Measurements from ENCODE around the gene ALPI.
"Not testable (repeated sequence)": the region's sequence is repeated elsewhere in the genome, so short reads cannot be mapped to it uniquely, and the experiment has no call there.

Gene ALPI

GRCh38 chr2:232455426-232456255 lies at the start of gene ALPI:
Gene ALPI (plus strand): TSS chr2:232456153. CDS start chr2:232456200, 47 bp downstream.
- DNase-seq = no peak

GRCh38 chr2:232406556-232407310 lies 49.2 kb upstream of the ALPI start, which contains the start of gene ALPG:
Gene ALPG (plus strand): TSS chr2:232406844. CDS start chr2:232406895, 51 bp downstream.
- no peak for DNase-seq

- not testable (repeated sequence) for DNase-seq
Observed at GRCh38 chr2:232407428-232408150, 48.4 kb upstream of the ALPI start.

GRCh38 chr2:232408269-232408668 lies 47.7 kb upstream of the ALPI start:
- not testable (repeated sequence) for DNase-seq

- DNase-seq = not testable (repeated sequence)
Observed at GRCh38 chr2:232409617-232410016, 46.3 kb upstream of the ALPI start.

DNA sequence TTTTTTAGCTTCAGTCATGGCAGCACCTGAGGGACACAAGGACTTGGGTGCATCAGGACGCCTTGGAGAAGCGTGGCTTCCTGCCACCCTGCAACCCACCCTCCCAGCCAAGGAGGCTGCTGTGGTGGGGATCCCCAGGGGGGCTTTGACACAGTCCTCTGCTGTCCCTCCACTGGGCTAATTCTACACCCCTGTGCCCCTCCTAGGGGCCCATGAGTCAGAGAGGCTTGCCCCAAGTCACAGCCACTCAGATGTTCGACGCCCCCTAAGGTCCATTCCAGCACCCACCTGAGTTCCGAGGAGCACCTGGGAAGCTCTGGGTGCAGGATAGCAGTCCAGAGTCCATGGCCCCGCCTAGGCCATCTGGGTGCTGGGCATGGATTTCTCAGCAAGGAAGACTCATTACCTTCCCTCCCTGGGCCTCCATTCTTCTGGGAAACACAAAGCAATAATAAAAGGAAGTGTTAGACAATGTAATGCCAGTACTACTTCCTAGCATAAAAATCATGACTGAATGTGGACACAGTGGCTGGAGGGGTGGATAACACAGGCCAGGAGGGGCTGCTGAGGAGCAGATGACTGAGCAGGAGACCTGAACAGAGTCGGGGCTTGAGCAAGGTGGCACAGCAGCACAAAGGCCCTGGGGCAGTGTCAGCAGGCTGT lies 45.6 kb upstream of the ALPI start:
- no peak for DNase-seq

DNA sequence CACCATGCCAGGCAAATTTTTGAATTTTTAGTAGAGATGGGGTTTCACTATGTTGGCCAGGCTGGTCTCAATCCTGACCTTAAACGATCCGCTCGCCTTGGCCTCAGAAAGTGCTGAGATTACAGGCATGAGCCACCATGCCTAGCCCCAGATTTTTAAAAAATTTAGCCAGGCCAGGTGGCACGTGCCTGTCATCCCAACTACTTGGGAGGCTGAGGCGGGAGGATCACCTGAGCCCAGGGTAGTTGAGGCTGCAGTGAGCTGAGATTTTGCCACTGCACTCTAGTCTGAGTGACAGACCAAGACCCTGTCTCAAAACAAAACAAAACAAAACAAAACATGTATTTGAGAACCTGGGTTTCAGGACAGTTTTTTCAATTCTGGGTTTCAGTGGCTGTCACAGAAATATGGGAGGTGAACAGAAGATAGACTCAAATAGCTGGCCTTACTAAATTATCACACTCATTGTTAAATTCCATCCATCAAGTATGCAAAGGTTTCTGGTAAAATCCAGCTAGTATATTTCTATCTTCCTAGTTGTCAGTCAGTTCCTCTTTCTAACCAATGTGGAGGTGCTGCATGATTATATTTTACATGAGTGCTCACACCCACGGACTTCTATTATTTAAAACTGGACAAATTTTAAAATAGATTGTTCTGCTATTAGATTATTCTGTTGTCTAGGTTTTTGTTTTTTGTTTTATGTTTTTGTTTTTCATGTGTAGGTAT lies 43.9 kb upstream of the ALPI start:
- DNase-seq = no peak

GRCh38 chr2:232412986-232413385 lies 43.0 kb upstream of the ALPI start:
- DNase-seq = no peak

DNA sequence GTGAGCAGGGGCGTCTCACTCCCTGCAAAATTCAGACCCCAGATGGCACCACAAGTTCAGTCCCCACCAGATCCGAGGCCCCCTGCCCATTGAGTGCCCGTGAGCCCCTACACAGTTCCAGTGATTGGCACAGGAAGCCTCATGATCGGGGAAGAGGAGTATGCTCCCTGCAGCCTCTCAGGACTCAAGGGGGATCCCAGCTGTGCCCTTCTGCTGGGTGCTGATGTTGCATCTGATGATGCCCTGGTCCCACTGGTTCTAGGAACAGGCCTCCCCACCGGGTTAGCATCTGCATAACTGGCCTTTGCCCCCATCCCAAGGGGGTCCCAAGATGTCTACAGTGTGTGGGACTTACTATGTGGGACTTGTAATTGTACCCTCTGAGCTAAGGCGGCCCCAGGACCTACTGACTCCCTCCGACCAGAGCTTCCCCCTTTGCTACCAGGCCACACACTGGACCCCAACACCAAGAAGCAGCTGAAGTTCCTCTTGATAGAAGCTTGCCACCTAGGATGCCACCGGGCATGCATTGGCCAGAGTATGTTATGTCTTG lies 40.7 kb upstream of the ALPI start:
- no peak for DNase-seq

- no peak for DNase-seq
Observed at GRCh38 chr2:232415736-232416520, 40.0 kb upstream of the ALPI start.

DNA sequence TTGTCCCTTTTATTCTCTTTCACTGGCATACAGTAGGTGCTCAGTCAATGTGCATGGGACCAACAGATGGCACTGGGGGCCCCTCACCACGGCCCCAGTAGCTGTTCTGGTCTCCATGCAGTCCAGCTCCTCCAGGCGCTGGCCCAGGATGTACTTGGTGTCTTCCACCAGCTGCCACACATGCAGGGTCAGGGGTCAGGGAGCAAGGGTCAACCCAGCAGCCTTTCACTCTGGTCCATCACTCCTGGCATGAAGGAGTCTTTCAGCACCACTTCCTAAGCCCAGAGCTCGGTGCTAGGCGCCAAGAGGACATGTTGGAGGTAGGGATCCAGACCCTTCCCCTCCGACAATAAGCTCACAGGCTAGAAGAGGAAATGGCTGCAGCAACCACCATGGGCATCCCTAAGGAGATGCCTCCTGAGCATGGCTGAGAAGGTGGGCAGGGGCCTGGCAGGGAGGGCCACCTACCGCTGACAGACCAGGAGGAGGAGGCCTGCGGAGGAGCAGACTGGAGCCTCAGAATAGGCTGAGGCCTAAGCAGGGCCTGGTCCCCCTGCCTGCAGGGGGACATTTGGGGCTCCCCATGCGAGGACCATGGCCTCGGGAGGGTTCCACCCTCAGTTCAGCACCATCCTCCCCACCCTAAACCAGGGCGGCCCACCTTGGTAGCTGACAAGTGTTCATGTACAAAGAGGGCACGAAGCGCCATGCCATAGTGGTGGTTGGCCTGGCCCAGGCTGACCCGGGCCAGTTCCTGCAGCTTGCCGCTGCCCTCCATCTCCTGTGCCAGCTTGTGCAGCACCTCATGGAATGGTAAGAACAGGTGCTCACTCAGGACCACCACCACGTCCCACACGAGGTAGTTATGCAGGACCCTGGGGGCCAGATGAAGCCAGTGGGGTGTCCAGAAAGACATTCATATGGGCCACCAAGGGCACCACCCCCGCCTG lies 39.2 kb upstream of the ALPI start:
- DNase-seq = no peak

DNA sequence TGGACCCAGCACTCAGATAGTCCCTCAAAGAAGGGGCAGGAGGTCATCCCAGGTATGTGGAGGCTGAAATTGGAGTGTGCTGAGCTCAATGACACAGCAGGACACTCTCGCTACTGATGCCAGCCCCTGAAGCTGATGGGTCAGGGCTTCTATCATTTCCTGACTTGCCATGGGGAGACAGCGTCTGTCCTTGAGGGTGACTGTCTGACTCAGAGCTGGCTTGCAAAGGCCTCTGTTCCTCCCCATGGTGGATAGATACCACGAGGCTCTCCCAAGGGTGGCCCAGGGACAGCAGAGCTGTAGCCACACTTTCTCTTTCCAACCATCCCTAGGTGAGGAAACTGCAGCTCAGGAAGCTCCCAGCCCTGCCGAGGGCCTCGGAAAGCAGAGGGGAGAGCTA lies 38.5 kb upstream of the ALPI start:
- no peak for DNase-seq

- no peak for DNase-seq
Observed at GRCh38 chr2:232418056-232418455, 37.9 kb upstream of the ALPI start.

DNA sequence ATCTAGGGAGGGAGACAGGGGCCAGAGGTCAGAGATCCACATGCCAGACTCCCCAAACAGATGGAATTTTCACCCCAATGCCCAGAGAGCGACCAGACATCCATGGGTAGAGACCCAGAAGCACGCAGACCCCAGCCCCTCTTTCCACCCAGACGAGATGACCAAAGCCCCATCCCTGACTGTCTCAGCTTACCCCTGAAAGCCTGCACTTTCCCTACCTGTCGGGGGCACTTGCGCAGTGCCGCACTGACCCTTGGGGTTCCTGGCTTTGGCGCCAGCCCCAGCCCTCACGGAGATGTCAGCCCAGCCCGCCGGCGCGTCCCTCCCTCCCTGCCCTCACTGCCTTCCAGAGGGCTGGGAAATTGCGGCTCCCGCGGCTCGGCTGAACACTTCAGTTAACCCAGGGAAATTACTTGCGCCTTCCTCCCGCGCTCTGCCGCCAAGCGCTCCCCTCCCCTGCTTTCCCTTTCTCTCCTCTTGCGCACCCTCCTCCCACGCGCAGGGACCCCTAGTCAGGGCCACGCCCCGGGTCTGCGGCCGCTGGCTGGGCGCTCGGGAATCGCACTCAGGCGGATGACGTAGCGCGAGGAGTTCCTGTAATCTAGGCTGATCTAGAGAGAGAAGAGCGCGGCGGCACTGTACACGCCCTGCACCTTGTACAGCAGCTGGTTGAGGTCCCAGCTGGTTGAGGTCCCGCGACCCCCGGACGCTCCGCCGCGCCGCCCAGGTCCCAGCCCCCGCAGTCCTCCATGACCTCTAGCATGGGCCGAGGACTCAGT lies 37.3 kb upstream of the ALPI start:
- DNase-seq = no peak

- no peak for DNase-seq
Observed at GRCh38 chr2:232419245-232420072, 36.5 kb upstream of the ALPI start.

- DNase-seq = no peak
Observed at GRCh38 chr2:232420073-232420454, 35.9 kb upstream of the ALPI start.

GRCh38 chr2:232420463-232421188 lies 35.3 kb upstream of the ALPI start:
- DNase-seq = no peak

Data from C1 segment of cervical spinal cord (tissue), 14 donors.